NCI-H510A (cell line): ENCODE measurements around the gene KIF13A.

Source experiments
- DNase-seq: peaks from one replicate; lab custom pipeline; 2025; lab: John Stamatoyannopoulos, UW

The KIF13A gene

DNA sequence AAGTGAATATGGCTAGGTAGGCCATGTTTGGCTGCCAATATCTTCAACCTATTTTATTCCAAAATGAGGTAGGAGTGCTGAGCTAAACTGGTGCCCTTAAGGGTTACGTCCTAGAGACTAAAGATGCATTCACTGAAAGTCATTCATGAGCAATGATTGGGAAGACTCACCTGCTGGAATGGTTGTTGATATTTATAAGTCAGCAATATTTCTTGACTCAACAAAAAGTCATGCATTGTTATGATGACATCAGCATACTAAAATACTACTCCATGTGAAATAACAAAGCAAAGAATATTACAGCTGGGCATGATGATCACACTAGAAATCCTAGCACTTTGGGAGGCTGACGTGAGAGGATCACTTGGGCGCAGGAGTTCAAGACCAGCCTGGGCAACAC is 263.1 kb downstream of the KIF13A start:
- DNase-seq: no peak

DNA sequence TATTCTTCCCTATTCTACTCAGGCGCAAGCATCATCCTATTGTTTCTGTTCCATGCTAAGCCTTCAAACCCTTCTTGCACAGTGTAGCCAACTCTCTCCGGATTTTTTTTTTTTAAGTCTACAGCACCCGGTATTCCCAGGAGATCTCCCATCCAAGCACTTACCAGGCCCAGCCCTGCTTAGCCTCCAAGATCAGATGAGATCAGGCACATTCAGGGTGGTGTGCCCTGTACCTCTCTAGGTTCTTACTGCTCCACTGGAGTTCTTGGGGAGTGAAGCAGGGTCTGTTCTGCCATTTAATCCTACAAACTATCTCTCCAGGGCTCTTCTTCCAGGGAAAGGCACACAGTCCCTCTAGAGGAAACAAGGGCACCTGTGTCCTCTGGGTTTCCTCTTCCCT is 265.8 kb downstream of the KIF13A start:
- DNase-seq: no peak

DNA sequence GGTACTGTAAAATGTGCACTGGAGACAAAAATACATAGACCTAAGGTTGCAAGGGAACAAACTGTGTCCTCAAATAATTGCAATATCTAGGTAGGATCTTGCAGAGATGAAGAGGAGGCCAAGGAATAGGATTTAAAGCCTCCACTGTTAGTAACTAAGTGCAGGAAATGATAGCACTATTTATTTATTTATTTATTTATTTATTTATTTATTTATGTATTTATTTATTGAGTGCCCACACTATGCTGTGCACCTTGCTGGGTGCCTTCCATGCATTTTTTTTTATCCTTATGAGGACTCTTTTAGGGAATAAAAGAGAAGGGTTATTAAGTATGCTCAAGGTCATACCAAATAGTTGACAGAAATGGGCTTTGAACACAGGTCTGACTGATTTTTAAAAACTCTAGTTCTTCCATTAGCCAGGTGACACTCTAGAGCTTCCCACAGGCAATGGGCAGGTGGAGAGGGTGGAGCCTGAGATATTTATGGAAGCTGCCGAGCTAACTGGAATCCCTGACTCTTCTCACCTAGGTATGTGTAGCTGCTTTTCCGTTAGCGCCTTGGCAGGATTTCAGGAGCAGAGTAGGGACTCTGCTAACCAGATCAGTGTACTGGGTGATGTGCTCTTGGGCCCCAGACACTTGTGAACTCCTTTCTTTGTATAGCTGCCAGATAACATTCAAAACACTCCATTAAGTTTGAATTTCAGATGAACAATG is 268.0 kb downstream of the KIF13A start:
- no peak for DNase-seq

DNA sequence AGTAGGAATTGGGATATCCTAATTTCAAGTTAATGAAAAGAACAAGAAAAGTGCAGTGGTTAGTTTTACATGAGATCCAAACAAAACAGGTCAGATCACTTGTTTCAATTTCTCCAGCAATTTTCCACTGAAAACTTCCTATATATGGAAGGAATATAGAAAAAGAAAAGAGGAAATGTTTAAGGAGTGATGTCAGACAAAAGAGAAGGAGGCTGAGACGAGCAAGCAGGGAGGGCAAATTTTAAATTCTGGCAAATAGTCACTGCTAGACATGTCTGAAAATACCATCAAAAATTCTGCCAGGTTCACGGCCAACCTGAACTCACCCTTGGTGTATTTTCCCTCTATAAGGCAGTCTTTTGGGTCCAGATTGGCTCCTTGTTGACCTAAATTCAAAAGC is 271.2 kb downstream of the KIF13A start:
- DNase-seq: no peak

DNA sequence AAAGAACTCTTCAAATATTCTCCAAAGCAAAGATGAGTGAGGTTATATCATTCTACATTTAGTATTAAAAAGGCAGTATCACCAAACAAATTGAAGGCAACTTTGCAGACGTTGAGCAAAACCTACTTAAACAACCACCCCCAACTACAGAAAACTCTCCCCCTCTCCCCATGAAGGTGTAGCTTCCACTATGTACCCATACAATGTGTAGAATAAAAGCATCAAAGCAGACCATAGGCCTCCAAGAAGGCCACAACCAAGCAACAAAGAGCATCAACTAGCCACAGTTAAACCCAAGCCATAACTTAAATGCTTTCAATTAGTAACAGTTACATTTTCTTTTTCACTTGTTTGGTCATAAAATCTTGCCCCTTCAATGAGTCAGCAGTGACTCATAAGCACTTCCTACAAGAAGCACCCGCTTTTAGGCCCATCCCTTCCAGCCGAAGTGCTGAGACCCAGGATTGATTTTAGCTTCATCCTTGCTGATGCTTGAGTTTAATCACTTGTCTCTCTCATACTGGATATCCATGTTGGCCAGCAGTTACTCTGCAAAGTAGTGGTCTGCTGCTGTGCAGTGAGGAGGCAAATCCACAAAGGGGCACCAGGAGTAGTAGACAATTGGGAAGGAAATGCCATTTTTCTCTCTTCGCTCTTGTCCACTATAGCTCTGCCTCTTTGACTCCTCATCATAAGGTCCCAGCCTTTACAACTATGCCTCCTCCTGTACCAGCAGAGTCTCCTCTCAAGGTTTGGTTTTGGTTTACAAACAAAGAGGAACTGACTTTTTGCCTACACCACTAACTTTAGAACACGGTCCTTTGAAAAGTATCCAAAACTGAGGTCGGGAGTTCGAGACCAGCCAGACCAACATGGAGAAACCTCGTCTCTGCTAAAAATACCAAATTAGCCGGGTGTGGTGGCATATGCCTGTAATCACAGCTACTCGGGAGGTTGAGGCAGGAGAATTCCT is 272.3 kb downstream of the KIF13A start:
- no peak for DNase-seq

DNA sequence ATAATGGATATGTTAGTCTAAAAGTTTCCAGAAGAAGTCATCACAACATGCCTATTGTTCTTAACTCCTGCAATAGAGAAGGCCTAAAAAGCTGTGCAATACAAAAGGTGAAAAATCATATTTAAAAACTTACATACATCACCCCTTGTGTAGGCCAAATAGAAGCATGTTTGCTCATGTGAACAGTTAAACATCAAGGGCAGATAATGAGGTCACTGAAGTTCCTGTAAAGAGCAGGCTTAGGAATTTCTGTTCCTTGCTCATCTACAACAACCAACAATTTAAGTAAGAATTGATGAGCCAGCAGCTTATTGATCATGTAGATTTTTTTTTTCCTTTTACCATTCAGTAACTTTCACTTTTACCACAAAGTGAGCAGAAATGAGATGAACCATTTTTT is 273.3 kb downstream of the KIF13A start:
- no peak for DNase-seq

DNA sequence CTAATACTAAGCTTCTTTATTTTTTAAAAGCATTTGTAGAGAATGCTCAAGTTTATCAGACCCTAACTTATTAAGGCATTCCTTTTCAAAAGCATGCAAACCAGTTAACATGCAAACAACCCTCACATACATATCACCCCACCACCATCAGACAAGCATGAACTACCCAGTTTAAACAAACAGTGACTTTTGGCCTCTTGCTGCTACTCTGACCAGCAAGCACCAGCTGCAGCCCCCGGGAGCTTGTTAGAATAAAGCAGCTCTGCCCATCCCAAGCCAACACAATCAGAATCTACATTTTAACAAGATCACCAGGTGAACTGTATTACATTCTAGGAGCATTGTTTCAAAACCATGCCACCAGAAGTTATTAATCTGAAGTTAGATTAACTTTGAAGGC is 274.9 kb downstream of the KIF13A start:
- no peak for DNase-seq

DNA sequence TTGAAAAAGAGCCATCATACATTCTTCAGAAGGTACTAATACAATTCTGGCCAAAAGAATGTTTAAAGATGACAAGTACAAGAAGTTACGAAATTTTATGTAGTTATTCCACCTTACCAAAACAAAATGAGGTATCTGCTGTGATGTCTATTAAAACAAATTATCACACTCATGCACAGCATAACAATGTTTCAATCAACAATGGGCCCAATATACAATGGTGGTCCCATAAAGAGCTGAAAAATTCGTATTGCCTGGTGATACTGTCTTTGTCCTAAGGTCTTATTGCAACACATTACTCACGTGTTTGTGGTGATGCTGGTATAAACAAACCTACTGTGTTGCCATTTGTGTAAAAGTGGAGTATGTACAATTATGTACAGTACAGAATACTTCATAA is 277.1 kb downstream of the KIF13A start:
- no peak for DNase-seq

DNA sequence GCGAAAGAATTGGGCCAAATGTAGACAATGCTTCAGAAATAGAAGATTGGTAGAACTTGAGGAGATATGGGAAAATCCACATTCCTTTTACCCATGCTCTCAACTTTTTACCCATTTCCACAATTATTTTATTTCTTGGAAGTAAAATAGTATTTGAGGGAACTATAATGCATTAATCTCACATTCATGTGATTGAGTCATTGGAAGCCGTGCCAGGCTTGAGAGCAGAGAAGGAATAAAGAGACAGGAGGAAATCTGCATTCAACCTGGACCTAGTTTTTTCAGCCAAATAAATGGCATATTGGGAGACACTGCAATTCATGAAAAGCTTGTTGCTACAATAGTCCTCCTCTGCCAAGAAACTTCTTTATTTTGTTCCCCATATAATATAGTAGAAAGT is 278.0 kb downstream of the KIF13A start:
- no peak for DNase-seq
